Measurements from ENCODE around the gene LMAN1L.

The LMAN1L gene

GRCh38 chr15:74780523-74781430 lies 31.9 kb upstream of the LMAN1L start:
- peaks cover 22% of the 10 kb centered on the region for H3K79me2 ChIP-seq (ENCODE audit: insufficient read depth, low read length)
- TF ChIP-seq CTCF (IDR thresholded peaks at IDR 0.05; ENCODE audit: low read length) (no peak), EZH2 (IDR thresholded peaks at IDR 0.05; ENCODE audit: borderline replicate concordance, low read length) (no peak)
- peaks cover 29% of the 10 kb centered on the region; the same call in 1 of the 2 replicates for H3K36me3 ChIP-seq (ENCODE audit: insufficient read depth, low read length)
- H3K4me1 ChIP-seq (ENCODE audit: insufficient read depth, low read length, severe bottlenecking), result peaks cover 87% of the 10 kb centered on the region
- H3K4me2 ChIP-seq (ENCODE audit: low read length), result peak overlapping the region; percentile 91
- no peak overlapping the region for H2AFZ ChIP-seq (ENCODE audit: low read length)
- peaks cover 35% of the 10 kb centered on the region for H3F3A ChIP-seq (ENCODE audit: insufficient read depth, low read length)
- H4K20me1 ChIP-seq (ENCODE audit: insufficient read depth, low read length), result no peaks in the 10 kb centered on the region
- no peaks in the 10 kb centered on the region for H3K27me3 ChIP-seq (ENCODE audit: insufficient read depth, low read length)
- H3K9me3 ChIP-seq (ENCODE audit: low read length), result no peaks in the 10 kb centered on the region
- H3K27ac ChIP-seq (ENCODE audit: low read depth, low read length, poor library complexity, severe bottlenecking), result peak overlapping the region; percentile 100
- peak overlapping the region; percentile 97 for H3K4me3 ChIP-seq (ENCODE audit: low read depth, low read length, poor library complexity, severe bottlenecking)
- peak overlapping the region; percentile 89 for H3K9ac ChIP-seq (ENCODE audit: low read length)
- no peaks in the 10 kb centered on the region for H3K9me2 ChIP-seq (ENCODE audit: low read depth, low read length)

GRCh38 chr15:74781431-74782258 lies 31.0 kb upstream of the LMAN1L start, which contains the start of gene CSK:
CSK (plus strand) TSS chr15:74782080; CDS start chr15:74798298, 16,218 bp downstream.
- Histone ChIP-seq H3K27ac (ENCODE audit: low read depth, low read length, poor library complexity, severe bottlenecking) (peak within 1 kb of the TSS; percentile 100), H3K4me2 (ENCODE audit: low read length) (peak within 1 kb of the TSS; percentile 97), H3K79me2 (ENCODE audit: insufficient read depth, low read length) (peaks cover 22% of the 10 kb centered on the region), H3K9me3 (ENCODE audit: low read length) (no peaks in the 10 kb centered on the region), H3K36me3 (ENCODE audit: insufficient read depth, low read length) (peaks cover 30% of the 10 kb centered on the region; the same call in 1 of the 2 replicates), H4K20me1 (ENCODE audit: insufficient read depth, low read length) (no peaks in the 10 kb centered on the region), H2AFZ (ENCODE audit: low read length) (no peak within 1 kb of the TSS), H3K27me3 (ENCODE audit: insufficient read depth, low read length) (no peaks in the 10 kb centered on the region), H3K4me3 (ENCODE audit: low read depth, low read length, poor library complexity, severe bottlenecking) (peak within 1 kb of the TSS; percentile 97), H3K9me2 (ENCODE audit: low read depth, low read length) (no peaks in the 10 kb centered on the region), H3F3A (ENCODE audit: insufficient read depth, low read length) (peaks cover 35% of the 10 kb centered on the region), H3K4me1 (ENCODE audit: insufficient read depth, low read length, severe bottlenecking) (peaks cover 87% of the 10 kb centered on the region), H3K9ac (ENCODE audit: low read length) (peak within 1 kb of the TSS; percentile 99)
- no peak for TF ChIP-seq EZH2 (IDR thresholded peaks at IDR 0.05; ENCODE audit: borderline replicate concordance, low read length)
- peak; percentile 21; the same call in 1 of the 2 replicates for TF ChIP-seq CTCF (IDR thresholded peaks at IDR 0.05; ENCODE audit: low read length)

GRCh38 chr15:74782259-74783071 lies 30.2 kb upstream of the LMAN1L start:
- peaks cover 22% of the 10 kb centered on the region for H3K79me2 ChIP-seq (ENCODE audit: insufficient read depth, low read length)
- H3K9ac ChIP-seq (ENCODE audit: low read length), result peak overlapping the region; percentile 99
- H3K9me3 ChIP-seq (ENCODE audit: low read length), result no peaks in the 10 kb centered on the region
- no peaks in the 10 kb centered on the region for H3K9me2 ChIP-seq (ENCODE audit: low read depth, low read length)
- peak overlapping the region; percentile 99 for H3K27ac ChIP-seq (ENCODE audit: low read depth, low read length, poor library complexity, severe bottlenecking)
- H4K20me1 ChIP-seq (ENCODE audit: insufficient read depth, low read length), result no peaks in the 10 kb centered on the region
- H3K4me1 ChIP-seq (ENCODE audit: insufficient read depth, low read length, severe bottlenecking), result peaks cover 87% of the 10 kb centered on the region
- H3F3A ChIP-seq (ENCODE audit: insufficient read depth, low read length), result peaks cover 35% of the 10 kb centered on the region
- H3K36me3 ChIP-seq (ENCODE audit: insufficient read depth, low read length), result peaks cover 35% of the 10 kb centered on the region; the same call in 1 of the 2 replicates
- H3K4me2 ChIP-seq (ENCODE audit: low read length), result peak overlapping the region; percentile 97
- no peak overlapping the region for H2AFZ ChIP-seq (ENCODE audit: low read length)
- TF ChIP-seq EZH2 (IDR thresholded peaks at IDR 0.05; ENCODE audit: borderline replicate concordance, low read length), result no peak
- H3K4me3 ChIP-seq (ENCODE audit: low read depth, low read length, poor library complexity, severe bottlenecking), result peak overlapping the region; percentile 97
- H3K27me3 ChIP-seq (ENCODE audit: insufficient read depth, low read length), result no peaks in the 10 kb centered on the region
